Measurements from ENCODE around the gene PCNX2. TPM values are rescaled to one million over a fixed set of nuclear protein-coding genes. Genes with fewer than 3 reads are reported as not detected.

The PCNX2 gene
- total and polyA plus RNA-seq, 2 of the 13 experiments (the other 11 are each of a cell fraction or from before 2014, with no cell fraction given), result 0.11 to 0.42 TPM

- H3K9me3 ChIP-seq (ENCODE audit: low read length), result peaks cover 6% of the 10 kb centered on the region; the same call in 1 of the 2 replicates
- H4K20me1 ChIP-seq (ENCODE audit: insufficient read depth, low read length), result no peaks in the 10 kb centered on the region
- ChIA-PET CTCF (ENCODE audit: low intra/inter-chr PET ratio, low total read pairs) (no interaction called here), POLR2A (no interaction called here)
- no peaks in the 10 kb centered on the region for H3K4me1 ChIP-seq (ENCODE audit: insufficient read depth, low read length)
- no TSS peak for BruUV-seq (replicated peaks)
- DNase-seq (ENCODE audit: low spot score) (no peak), ATAC-seq (no peak), FAIRE-seq (no peak)
- no peak overlapping the region for H3K9ac ChIP-seq (ENCODE audit: insufficient read depth, low read depth, low read length)
- no peak overlapping the region for H3K27ac ChIP-seq (ENCODE audit: extremely low read length, insufficient read depth, low read length)
- no peak overlapping the region for H3K4me3 ChIP-seq (replicated peaks in 1 of 3; ENCODE audit: insufficient read depth in 1 of 3, low read depth in 2 of 3, low read length in 3 of 3)
- H2AFZ ChIP-seq (ENCODE audit: low read length), result no peak overlapping the region
- in situ Hi-C loops (cut with HindIII; ENCODE audit: extremely low pct_ligation_motif_present, low pct_unique_long_range_greater_than_20kb) (no loop called here), intact Hi-C loops (cut with micrococcal nuclease; ENCODE audit: unreplicated experiment) (no loop called here)
- WGBS (ENCODE audit: low lambda C conversion rate), result 3% methylated on average over 1 of the region's 1 CpG
- no peaks in the 10 kb centered on the region for H3K27me3 ChIP-seq (ENCODE audit: control insufficient read depth in 1 of 2, insufficient read depth in 2 of 2, low read length in 2 of 2)
- H3K4me2 ChIP-seq (ENCODE audit: low read depth, low read length), result no peak overlapping the region
- H3K36me3 ChIP-seq (replicated peaks in 1 of 2; ENCODE audit: control insufficient read depth in 1 of 2, insufficient read depth in 2 of 2, low read length in 2 of 2), result no peaks in the 10 kb centered on the region
- H3K79me2 ChIP-seq (ENCODE audit: insufficient read depth, low read length), result no peaks in the 10 kb centered on the region
- TF ChIP-seq JUN (CRISPR knock-in tag; IDR thresholded peaks at IDR 0.05) (no peak), MED13 (CRISPR knock-in tag; IDR thresholded peaks at IDR 0.05) (no peak), ZSCAN30 (CRISPR knock-in tag; IDR thresholded peaks at IDR 0.05) (no peak), TFAP4 (IDR thresholded peaks at IDR 0.05; ENCODE audit: borderline replicate concordance, low read depth) (no peak), ZNF256 (CRISPR knock-in tag; conservative IDR thresholded peaks at IDR 0.05) (no peak), ZNF431 (CRISPR knock-in tag; IDR thresholded peaks at IDR 0.05; ENCODE audit: borderline replicate concordance, low read depth) (no peak), ZNF280D (CRISPR knock-in tag; IDR thresholded peaks at IDR 0.05) (no peak), ZBTB2 (CRISPR knock-in tag; IDR thresholded peaks at IDR 0.05; ENCODE audit: low read depth) (no peak), ZNF225 (CRISPR knock-in tag; IDR thresholded peaks at IDR 0.05) (no peak), ZNF569 (CRISPR knock-in tag; IDR thresholded peaks at IDR 0.05; ENCODE audit: borderline replicate concordance) (no peak), ZNF503 (CRISPR knock-in tag; IDR thresholded peaks at IDR 0.05) (no peak), ZNF839 (CRISPR knock-in tag; IDR thresholded peaks at IDR 0.05; ENCODE audit: borderline replicate concordance) (no peak), GMEB1 (CRISPR knock-in tag; IDR thresholded peaks at IDR 0.05; ENCODE audit: borderline replicate concordance) (no peak), GLI4 (CRISPR knock-in tag; IDR thresholded peaks at IDR 0.05; ENCODE audit: borderline replicate concordance) (no peak), PPARG (CRISPR knock-in tag; conservative IDR thresholded peaks at IDR 0.05) (no peak)
Measured at GRCh38 chr1:233163696-233164095, 131.8 kb downstream of the PCNX2 start.
